ENCODE measurements around the gene PPP1R9A. TPM values are rescaled to one million over a fixed set of nuclear protein-coding genes. Genes with fewer than 3 reads are reported as not detected.

PPP1R9A gene
- polyA plus RNA-seq, 1 donor (not counting 4 experiments of a cell fraction or from before 2014, with no cell fraction given), result 0.01 TPM

DNA sequence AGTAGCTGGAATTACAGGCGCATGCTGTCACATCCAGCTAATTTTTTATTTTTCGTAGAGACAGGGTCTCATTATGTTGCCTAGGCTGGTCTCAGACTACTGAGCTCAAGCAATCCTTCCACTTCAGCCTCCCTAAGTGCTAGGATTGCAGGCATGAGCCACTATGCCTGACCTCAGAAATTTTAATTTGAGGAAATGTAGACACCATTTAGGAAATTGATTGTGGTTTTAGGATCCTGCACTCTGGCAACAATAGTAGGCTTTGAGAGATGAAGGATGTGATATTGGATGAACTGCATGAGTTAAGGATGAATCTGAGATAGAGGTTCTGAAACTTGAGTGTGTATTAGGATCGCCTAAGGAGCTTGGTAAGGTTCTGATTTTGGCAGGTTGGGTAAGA is 66.5 kb downstream of the PPP1R9A start:
- no peak overlapping the region for H3K9ac ChIP-seq (ENCODE audit: control insufficient read depth, extremely low read depth, insufficient read depth, low read length)
- H3K9me1 ChIP-seq (ENCODE audit: control insufficient read depth, extremely low read depth, insufficient read depth, low read length), result no peaks in the 10 kb centered on the region
- no peak for DNase-seq (ENCODE audit: low read depth, low spot score)
- H4K20me1 ChIP-seq (ENCODE audit: control insufficient read depth, extremely low read depth, insufficient read depth, low read length), result no peaks in the 10 kb centered on the region
- no peak overlapping the region for H3K27ac ChIP-seq (ENCODE audit: control insufficient read depth, insufficient read depth, low read length)
- H3K4me2 ChIP-seq (ENCODE audit: control insufficient read depth, extremely low read depth, insufficient read depth, low read depth, low read length), result no peak overlapping the region
- H3K27me3 ChIP-seq (ENCODE audit: control insufficient read depth, extremely low read depth, insufficient read depth, low read length), result no peaks in the 10 kb centered on the region
- H2AFZ ChIP-seq (ENCODE audit: control insufficient read depth, low read length), result no peak overlapping the region
- no peak for TF ChIP-seq CTCF (optimal IDR thresholded peaks at IDR 0.05 in 1 of 3, IDR thresholded peaks at IDR 0.05 in 1 of 3, conservative IDR thresholded peaks at IDR 0.05 in 1 of 3; ENCODE audit: extremely low read depth in 1 of 3, insufficient read depth in 2 of 3, low read length in 3 of 3)
- no peak for TF ChIP-seq EZH2 (IDR thresholded peaks at IDR 0.05; ENCODE audit: low read length)
- no peaks in the 10 kb centered on the region for H3K79me2 ChIP-seq (ENCODE audit: control insufficient read depth, insufficient read depth, low read length)
- no peaks in the 10 kb centered on the region for H3K9me3 ChIP-seq (ENCODE audit: control insufficient read depth, low read depth, low read length)
- dilution Hi-C loops (cut with MboI; ENCODE audit: extremely low pct_ligation_motif_present, low sequenced_read_pairs), result no loop called here
- H3K36me3 ChIP-seq (ENCODE audit: control insufficient read depth in 2 of 2, extremely low read depth in 1 of 2, insufficient read depth in 2 of 2, low read length in 2 of 2), result no peaks in the 10 kb centered on the region
- no peak overlapping the region for H3K4me3 ChIP-seq (ENCODE audit: control insufficient read depth in 2 of 3, extremely low read depth in 1 of 3, insufficient read depth in 2 of 3, low read depth in 1 of 3, low read length in 3 of 3)
- FAIRE-seq, result no peak
- no peaks in the 10 kb centered on the region for H3K4me1 ChIP-seq (ENCODE audit: control insufficient read depth, extremely low read depth, insufficient read depth, low read length)

GRCh38 chr7:94974423-94974822 is 67.0 kb downstream of the PPP1R9A start:
- Histone ChIP-seq H3K4me1 (ENCODE audit: control insufficient read depth, extremely low read depth, insufficient read depth, low read length) (no peaks in the 10 kb centered on the region), H3K27ac (ENCODE audit: control insufficient read depth, insufficient read depth, low read length) (no peak overlapping the region), H3K9ac (ENCODE audit: control insufficient read depth, extremely low read depth, insufficient read depth, low read length) (no peak overlapping the region), H3K4me3 (ENCODE audit: control insufficient read depth in 2 of 3, extremely low read depth in 1 of 3, insufficient read depth in 2 of 3, low read depth in 1 of 3, low read length in 3 of 3) (no peak overlapping the region), H4K20me1 (ENCODE audit: control insufficient read depth, extremely low read depth, insufficient read depth, low read length) (no peaks in the 10 kb centered on the region), H2AFZ (ENCODE audit: control insufficient read depth, low read length) (no peak overlapping the region), H3K36me3 (ENCODE audit: control insufficient read depth in 2 of 2, extremely low read depth in 1 of 2, insufficient read depth in 2 of 2, low read length in 2 of 2) (no peaks in the 10 kb centered on the region), H3K9me1 (ENCODE audit: control insufficient read depth, extremely low read depth, insufficient read depth, low read length) (no peaks in the 10 kb centered on the region), H3K79me2 (ENCODE audit: control insufficient read depth, insufficient read depth, low read length) (no peaks in the 10 kb centered on the region), H3K27me3 (ENCODE audit: control insufficient read depth, extremely low read depth, insufficient read depth, low read length) (no peaks in the 10 kb centered on the region), H3K4me2 (ENCODE audit: control insufficient read depth, extremely low read depth, insufficient read depth, low read depth, low read length) (no peak overlapping the region), H3K9me3 (ENCODE audit: control insufficient read depth, low read depth, low read length) (no peaks in the 10 kb centered on the region)
- DNase-seq (ENCODE audit: low read depth, low spot score), result no peak
- TF ChIP-seq CTCF (optimal IDR thresholded peaks at IDR 0.05 in 1 of 3, IDR thresholded peaks at IDR 0.05 in 1 of 3, conservative IDR thresholded peaks at IDR 0.05 in 1 of 3; ENCODE audit: extremely low read depth in 1 of 3, insufficient read depth in 2 of 3, low read length in 3 of 3), result no peak
- TF ChIP-seq EZH2 (IDR thresholded peaks at IDR 0.05; ENCODE audit: low read length), result no peak
- FAIRE-seq, result no peak
- dilution Hi-C loops (cut with MboI; ENCODE audit: extremely low pct_ligation_motif_present, low sequenced_read_pairs), result no loop called here

Measured in keratinocyte (primary cell).